CD4-positive, CD25-positive, alpha-beta regulatory T cell (primary cell): ENCODE data around the gene ETFA. TPM values are rescaled to one million over a fixed set of nuclear protein-coding genes. Genes with fewer than 3 reads are reported as not detected.
A peak's percentile ranks its signal among the peaks of the same experiment; 100 is the strongest.
"Not testable (repeated sequence)": the region's sequence is repeated elsewhere in the genome, so short reads cannot be mapped to it uniquely, and the experiment has no call there.

Source experiments
- ATAC-seq, 2 donors: fragments of 150-1000 bp; cut with Tn5 transposase; one replicate each; pipeline ENCODE4 v1.10.0; 2021; ENCODE audit warnings: low read depth in 2 of 2, moderate number of reproducible peaks in 2 of 2, moderate library complexity in 1 of 2
- DNase-seq, 3 donors: peaks; one replicate each; pipeline versions ENCODE4 v3.0.0 to v3.0.0-alpha.2; 2012 to 2022; ENCODE audit warnings: mixed read lengths in 1 of 3
- H3K27ac ChIP-seq: one replicate; pipeline ENCODE4 v1.7.0; 2013; ENCODE audit warnings: mild to moderate bottlenecking, low read length; ENCODE audit not compliant: insufficient read depth, poor library complexity, severe bottlenecking
- H3K27me3 ChIP-seq: one replicate; pipeline ENCODE4 v1.7.0; 2013; ENCODE audit warnings: low read length; ENCODE audit not compliant: control insufficient read depth, insufficient read depth
- H3K36me3 ChIP-seq: one replicate; pipeline ENCODE4 v1.7.0; 2013; ENCODE audit warnings: mild to moderate bottlenecking, low read length, moderate library complexity; ENCODE audit not compliant: control insufficient read depth, insufficient read depth
- H3K4me1 ChIP-seq: 2 replicates; pipeline ENCODE4 v1.7.0; 2013; ENCODE audit warnings: mild to moderate bottlenecking, low read length; ENCODE audit not compliant: insufficient read depth, control insufficient read depth, poor library complexity, severe bottlenecking
- H3K4me3 ChIP-seq: one replicate; pipeline ENCODE4 v1.7.0; 2013; ENCODE audit warnings: low read depth, mild to moderate bottlenecking, low read length, moderate library complexity
- H3K9me3 ChIP-seq, 2 experiments: 1 replicate in 1 of 2; 2 replicates in 1 of 2; pipeline ENCODE4 v1.7.0; 2013; ENCODE audit warnings: low read length in 2 of 2, mild to moderate bottlenecking in 1 of 2, moderate library complexity in 1 of 2; ENCODE audit not compliant: control insufficient read depth in 2 of 2
- H3K27ac Mint-ChIP-seq, 3 donors: one replicate each; pipeline ENCODE4 v1.8.0; 2020 to 2022; ENCODE audit warnings: mild to moderate bottlenecking in 3 of 3, mixed read lengths in 3 of 3, moderate library complexity in 2 of 3
- H3K27me3 Mint-ChIP-seq: one replicate; pipeline ENCODE4 v1.8.0; 2022; ENCODE audit warnings: mild to moderate bottlenecking, mixed read lengths
- H3K36me3 Mint-ChIP-seq: one replicate; pipeline ENCODE4 v1.8.0; 2020; ENCODE audit warnings: mixed read lengths
- H3K4me1 Mint-ChIP-seq, 4 donors: one replicate each; pipeline ENCODE4 v1.8.0; 2020 to 2022; ENCODE audit warnings: mixed read lengths in 4 of 4, mild to moderate bottlenecking in 1 of 4
- H3K4me3 Mint-ChIP-seq, 4 donors: one replicate each; pipeline ENCODE4 v1.8.0; 2020 to 2022; ENCODE audit warnings: mild to moderate bottlenecking in 4 of 4, mixed read lengths in 4 of 4, moderate library complexity in 3 of 4
- H3K9me3 Mint-ChIP-seq, 7 donors: one replicate each; pipeline ENCODE4 v1.8.0; 2020 to 2022; ENCODE audit warnings: mixed read lengths in 7 of 7, mild to moderate bottlenecking in 3 of 7, moderate library complexity in 2 of 7
- polyA plus RNA-seq, 4 donors: library from polyadenylated mRNA; unstranded; fragments of 300-500 nt; fragmentation: Illumina TruSeq; gene quantifications; one replicate each; pipeline ENCODE4 v1.2.3, GENCODE V29; 2021
- total RNA-seq: library from RNA; stranded (reverse); gene quantifications from one replicate; pipeline ENCODE4 v1.2.3, GENCODE V29; 2022

ETFA gene
- total and polyA plus RNA-seq, 5 donors from 2014 or later = 44.5 to 166 (median 120) TPM

- H3K27ac Mint-ChIP-seq = peak overlapping the region in 2 of 3 donors; percentile 12 to 49
Observed at GRCh38 chr15:76274821-76275220, 36.4 kb downstream of the ETFA start.

GRCh38 chr15:76274226-76274625, 37.0 kb downstream of the ETFA start:
- H3K27me3 Mint-ChIP-seq = no peaks in the 10 kb centered on the region
- H3K4me3 Mint-ChIP-seq = no peak overlapping the region
- H3K4me1 Mint-ChIP-seq = peaks cover 0 to 5% (median 0%) of the 10 kb centered on the region in 4 donors
- H3K9me3 Mint-ChIP-seq = peaks cover 0 to 10% (median 0%) of the 10 kb centered on the region in 7 donors
- H3K36me3 Mint-ChIP-seq = peaks cover 65% of the 10 kb centered on the region
- Histone ChIP-seq H3K27ac (no peak overlapping the region), H3K4me1 (no peaks in the 10 kb centered on the region), H3K9me3 (no peaks in the 10 kb centered on the region), H3K36me3 (peaks cover 62% of the 10 kb centered on the region), H3K27me3 (no peaks in the 10 kb centered on the region), H3K4me3 (no peak overlapping the region)
- ATAC-seq (no peak), DNase-seq (no peak)
- no peak overlapping the region for H3K27ac Mint-ChIP-seq

More at GRCh38 chr15:76274821-76275220, 36.4 kb downstream of the ETFA start:
- no peak overlapping the region for H3K4me3 Mint-ChIP-seq
- H3K4me1 Mint-ChIP-seq = peaks cover 0 to 5% (median 0%) of the 10 kb centered on the region in 4 donors
- H3K9me3 Mint-ChIP-seq = peaks cover 0 to 4% (median 0%) of the 10 kb centered on the region in 7 donors
- no peak overlapping the region for H3K4me3 ChIP-seq
- no peaks in the 10 kb centered on the region for H3K4me1 ChIP-seq
- peaks cover 60% of the 10 kb centered on the region for H3K36me3 ChIP-seq
- no peaks in the 10 kb centered on the region for H3K27me3 ChIP-seq
- H3K36me3 Mint-ChIP-seq = peaks cover 63% of the 10 kb centered on the region
- H3K27ac ChIP-seq = peak overlapping the region; percentile 7
- DNase-seq = no peak
- H3K27me3 Mint-ChIP-seq = no peaks in the 10 kb centered on the region
- ATAC-seq = no peak
- H3K9me3 ChIP-seq = no peaks in the 10 kb centered on the region

GRCh38 chr15:76270876-76271275, 40.4 kb downstream of the ETFA start:
- peaks cover 0 to 29% (median 4%) of the 10 kb centered on the region in 7 donors for H3K9me3 Mint-ChIP-seq
- Histone ChIP-seq H3K4me3 (no peak overlapping the region), H3K27ac (no peak overlapping the region), H3K9me3 (peaks cover 13 to 22% of the 10 kb centered on the region in 2 experiments), H3K27me3 (no peaks in the 10 kb centered on the region), H3K36me3 (peaks cover 72% of the 10 kb centered on the region), H3K4me1 (no peaks in the 10 kb centered on the region)
- DNase-seq = no peak
- H3K4me1 Mint-ChIP-seq = no peaks in the 10 kb centered on the region
- no peaks in the 10 kb centered on the region for H3K27me3 Mint-ChIP-seq
- no peak overlapping the region for H3K4me3 Mint-ChIP-seq
- no peak overlapping the region for H3K27ac Mint-ChIP-seq
- peaks cover 67% of the 10 kb centered on the region for H3K36me3 Mint-ChIP-seq
- no peak for ATAC-seq

- Mint-ChIP-seq H3K36me3 (peaks cover 81% of the 10 kb centered on the region), H3K27ac (no peak overlapping the region), H3K4me1 (peaks cover 0 to 4% (median 0%) of the 10 kb centered on the region in 4 donors), H3K27me3 (no peaks in the 10 kb centered on the region), H3K9me3 (peaks cover 4 to 53% (median 13%) of the 10 kb centered on the region in 7 donors), H3K4me3 (no peak overlapping the region)
- Histone ChIP-seq H3K27ac (no peak overlapping the region), H3K27me3 (no peaks in the 10 kb centered on the region), H3K9me3 (peaks cover 19 to 37% of the 10 kb centered on the region in 2 experiments), H3K36me3 (peaks cover 82% of the 10 kb centered on the region), H3K4me3 (no peak overlapping the region), H3K4me1 (no peaks in the 10 kb centered on the region)
- ATAC-seq = no peak
- no peak for DNase-seq
Observed at GRCh38 chr15:76267077-76267476, 44.2 kb downstream of the ETFA start.

- peaks cover 19 to 37% of the 10 kb centered on the region in 2 experiments for H3K9me3 ChIP-seq
- H3K27ac ChIP-seq, H3K27ac Mint-ChIP-seq, H3K27me3 Mint-ChIP-seq, H3K4me1 ChIP-seq, H3K4me3 ChIP-seq, DNase-seq, H3K27me3 ChIP-seq, H3K4me1 Mint-ChIP-seq, ATAC-seq: not testable (repeated sequence)
- H3K36me3 ChIP-seq = peaks cover 80% of the 10 kb centered on the region
- H3K4me3 Mint-ChIP-seq = peak overlapping the region in 1 of 4 donors; percentile 16
- H3K36me3 Mint-ChIP-seq = peaks cover 90% of the 10 kb centered on the region
- H3K9me3 Mint-ChIP-seq = peaks cover 4 to 54% (median 13%) of the 10 kb centered on the region in 7 donors
Observed at GRCh38 chr15:76265769-76266168, 45.5 kb downstream of the ETFA start.

- H3K27ac Mint-ChIP-seq = no peak overlapping the region
- H3K36me3 Mint-ChIP-seq = peaks cover 63% of the 10 kb centered on the region
- Histone ChIP-seq H3K9me3 (peaks cover 6 to 16% of the 10 kb centered on the region in 2 experiments), H3K36me3 (peaks cover 55% of the 10 kb centered on the region), H3K27ac (no peak overlapping the region), H3K4me3 (no peak overlapping the region), H3K4me1 (no peaks in the 10 kb centered on the region), H3K27me3 (no peaks in the 10 kb centered on the region)
- no peak overlapping the region for H3K4me3 Mint-ChIP-seq
- H3K9me3 Mint-ChIP-seq = peaks cover 4 to 22% (median 9%) of the 10 kb centered on the region in 7 donors
- no peak for DNase-seq
- peaks cover 0 to 4% (median 0%) of the 10 kb centered on the region in 4 donors for H3K4me1 Mint-ChIP-seq
- no peak for ATAC-seq
- H3K27me3 Mint-ChIP-seq = no peaks in the 10 kb centered on the region
Observed at GRCh38 chr15:76260246-76260938, 50.9 kb downstream of the ETFA start.

GRCh38 chr15:76259392-76259791, 51.9 kb downstream of the ETFA start:
- Histone ChIP-seq H3K27ac (no peak overlapping the region), H3K4me3 (no peak overlapping the region), H3K27me3 (no peaks in the 10 kb centered on the region), H3K36me3 (peaks cover 49% of the 10 kb centered on the region), H3K4me1 (no peaks in the 10 kb centered on the region), H3K9me3 (peaks cover 6 to 16% of the 10 kb centered on the region in 2 experiments)
- no peak for DNase-seq
- H3K27ac Mint-ChIP-seq = no peak overlapping the region
- no peaks in the 10 kb centered on the region for H3K27me3 Mint-ChIP-seq
- ATAC-seq = no peak
- peaks cover 53% of the 10 kb centered on the region for H3K36me3 Mint-ChIP-seq
- peaks cover 0 to 4% (median 0%) of the 10 kb centered on the region in 4 donors for H3K4me1 Mint-ChIP-seq
- H3K9me3 Mint-ChIP-seq = peaks cover 2 to 19% (median 9%) of the 10 kb centered on the region in 7 donors
- H3K4me3 Mint-ChIP-seq = peak overlapping the region in 1 of 4 donors; percentile 51

GRCh38 chr15:76258460-76258859, 52.8 kb downstream of the ETFA start:
- peaks cover 0 to 3% (median 0%) of the 10 kb centered on the region in 4 donors for H3K4me1 Mint-ChIP-seq
- Histone ChIP-seq H3K27ac (no peak overlapping the region), H3K9me3 (peaks cover 4 to 8% of the 10 kb centered on the region in 2 experiments), H3K4me3 (no peak overlapping the region), H3K4me1 (no peaks in the 10 kb centered on the region), H3K36me3 (peaks cover 40% of the 10 kb centered on the region), H3K27me3 (no peaks in the 10 kb centered on the region)
- no peak overlapping the region for H3K27ac Mint-ChIP-seq
- peaks cover under 1 to 11% (median 6%) of the 10 kb centered on the region in 7 donors for H3K9me3 Mint-ChIP-seq
- H3K36me3 Mint-ChIP-seq = peaks cover 44% of the 10 kb centered on the region
- ATAC-seq (no peak), DNase-seq (no peak)
- H3K27me3 Mint-ChIP-seq = no peaks in the 10 kb centered on the region
- no peak overlapping the region for H3K4me3 Mint-ChIP-seq
